ENCODE results near the gene GTPBP3. TPM values are rescaled to one million over a fixed set of nuclear protein-coding genes. Genes with fewer than 3 reads are reported as not detected.

Gene GTPBP3
- total and polyA plus RNA-seq, 8 donors, result 11.2 to 93.9 (median 20.3) TPM

DNA sequence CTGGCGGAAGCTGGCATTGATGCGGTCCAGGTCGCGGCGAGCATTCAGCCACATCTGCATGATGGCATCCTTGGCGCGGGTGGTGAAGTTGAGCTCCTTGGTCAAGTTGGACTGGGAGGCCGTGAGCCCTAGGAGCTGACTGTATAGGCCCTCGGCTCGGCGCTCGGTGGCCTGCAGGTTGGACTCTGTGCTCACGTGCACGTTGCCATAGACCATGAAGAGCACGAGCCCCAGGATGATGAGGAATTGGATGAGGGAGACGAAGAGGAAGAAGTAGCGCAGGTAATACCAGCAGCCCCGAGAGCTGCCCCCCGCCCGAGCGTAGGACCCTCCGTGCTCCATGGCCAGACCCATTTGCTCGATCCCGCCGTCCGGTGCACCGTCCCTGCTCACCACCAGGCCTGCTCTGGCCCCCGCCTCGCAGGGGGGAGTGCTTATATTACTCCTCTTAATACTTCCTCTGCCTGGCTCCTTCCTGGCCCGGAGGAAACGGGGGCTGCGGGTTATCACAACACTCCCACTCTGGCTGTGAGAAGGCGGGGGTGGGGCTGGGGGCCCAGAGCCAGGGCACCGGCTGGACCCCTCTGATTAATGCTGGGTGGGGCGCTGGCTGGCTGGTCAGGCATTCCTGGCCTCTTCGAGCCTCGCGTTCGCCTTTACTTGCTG is 39.7 kb downstream of the GTPBP3 start, which contains the start of gene PLVAP:
TSS of gene PLVAP (minus strand) at position 408 of the 666 bp plus-strand sequence. CDS start at position 354, 54 bp downstream.
- peak in 1 of 2 donors; percentile 70 for DNase-seq
- TF ChIP-seq POLR2AphosphoS5 (IDR thresholded peaks at IDR 0.05), result peak in 2 of 3 donors; percentile 48 to 57
- TF ChIP-seq POLR2A (IDR thresholded peaks at IDR 0.05), result no peak
- Histone ChIP-seq H3K4me1 (peaks cover 0 to 6% (median 3%) of the 10 kb centered on the region in 4 donors), H3K9me3 (no peaks in the 10 kb centered on the region), H3K27me3 (peaks cover 0 to 34% (median 5%) of the 10 kb centered on the region in 3 donors), H3K36me3 (no peaks in the 10 kb centered on the region), H3K4me3 (peak within 1 kb of the TSS; percentile 24 to 35 (median 28)), H3K27ac (peak within 1 kb of the TSS in 4 of 5 donors; percentile 1 to 58 (median 26))
- intact Hi-C loops (cut with DNase I; ENCODE audit: low total_unique reads), result no loop called here
- WGBS, 5 donors, result 37 to 48% (median 40%) methylated on average over 31 to 39 of the region's 39 CpGs

DNA sequence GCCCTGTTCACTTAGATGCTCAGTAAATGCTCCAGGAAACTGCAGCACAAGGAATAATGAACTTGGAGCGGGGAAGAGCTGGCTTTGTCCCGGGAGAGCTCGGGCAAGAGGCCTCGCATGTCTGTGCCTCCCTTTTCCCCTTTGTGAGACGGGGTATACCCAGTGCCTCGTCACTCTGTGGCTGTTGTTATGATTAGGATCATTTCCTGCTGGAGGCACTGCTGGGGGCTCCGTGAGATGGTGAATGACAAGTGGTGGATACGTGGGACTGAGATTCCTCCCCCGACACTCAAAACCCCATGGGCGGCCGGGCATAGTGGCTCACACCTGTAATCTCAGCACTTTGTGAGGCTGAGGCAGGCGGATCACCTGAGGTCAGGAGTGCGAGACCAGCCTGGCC is 40.9 kb downstream of the GTPBP3 start:
- WGBS, 5 donors, result 54 to 75% (median 67%) methylated on average over 11 to 13 of the region's 13 CpGs
- H3K9me3 ChIP-seq, result no peaks in the 10 kb centered on the region
- no peaks in the 10 kb centered on the region for H3K36me3 ChIP-seq
- peak overlapping the region in 3 of 5 donors; percentile 20 to 58 (median 31) for H3K27ac ChIP-seq
- DNase-seq, result no peak
- H3K4me3 ChIP-seq, result no peak overlapping the region
- H3K4me1 ChIP-seq, result peaks cover 0 to 18% (median 9%) of the 10 kb centered on the region in 4 donors
- intact Hi-C loops (cut with DNase I; ENCODE audit: low total_unique reads), result no loop called here
- TF ChIP-seq EP300 (IDR thresholded peaks at IDR 0.05) (no peak), POLR2A (IDR thresholded peaks at IDR 0.05) (no peak), POLR2AphosphoS5 (IDR thresholded peaks at IDR 0.05) (no peak)
- TF ChIP-seq, protein P1, sequence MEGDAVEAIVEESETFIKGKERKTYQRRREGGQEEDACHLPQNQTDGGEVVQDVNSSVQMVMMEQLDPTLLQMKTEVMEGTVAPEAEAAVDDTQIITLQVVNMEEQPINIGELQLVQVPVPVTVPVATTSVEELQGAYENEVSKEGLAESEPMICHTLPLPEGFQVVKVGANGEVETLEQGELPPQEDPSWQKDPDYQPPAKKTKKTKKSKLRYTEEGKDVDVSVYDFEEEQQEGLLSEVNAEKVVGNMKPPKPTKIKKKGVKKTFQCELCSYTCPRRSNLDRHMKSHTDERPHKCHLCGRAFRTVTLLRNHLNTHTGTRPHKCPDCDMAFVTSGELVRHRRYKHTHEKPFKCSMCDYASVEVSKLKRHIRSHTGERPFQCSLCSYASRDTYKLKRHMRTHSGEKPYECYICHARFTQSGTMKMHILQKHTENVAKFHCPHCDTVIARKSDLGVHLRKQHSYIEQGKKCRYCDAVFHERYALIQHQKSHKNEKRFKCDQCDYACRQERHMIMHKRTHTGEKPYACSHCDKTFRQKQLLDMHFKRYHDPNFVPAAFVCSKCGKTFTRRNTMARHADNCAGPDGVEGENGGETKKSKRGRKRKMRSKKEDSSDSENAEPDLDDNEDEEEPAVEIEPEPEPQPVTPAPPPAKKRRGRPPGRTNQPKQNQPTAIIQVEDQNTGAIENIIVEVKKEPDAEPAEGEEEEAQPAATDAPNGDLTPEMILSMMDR (IDR thresholded peaks at IDR 0.05), result no peak
- peaks cover 0 to 34% (median 5%) of the 10 kb centered on the region in 3 donors for H3K27me3 ChIP-seq

DNA sequence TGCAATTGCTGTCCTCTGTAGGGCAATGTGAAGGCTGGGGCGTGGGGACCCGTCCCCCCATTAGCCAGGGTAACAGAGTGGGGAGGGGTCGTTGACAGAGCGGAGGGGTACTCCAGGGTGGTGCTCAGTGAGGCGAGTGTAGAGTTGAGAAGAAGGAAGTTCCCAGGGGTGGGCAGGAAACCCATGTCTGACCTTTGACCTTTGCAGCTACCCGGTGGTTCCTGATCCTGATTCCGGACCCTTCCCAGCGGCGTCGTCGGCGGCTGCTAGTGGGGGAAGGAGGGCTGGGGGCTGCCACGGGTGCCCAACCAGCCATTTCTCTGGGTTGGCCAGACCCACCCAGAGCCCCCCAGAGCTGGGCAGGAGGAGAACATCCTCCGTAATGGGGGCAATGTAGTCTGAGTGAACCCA is 41.9 kb downstream of the GTPBP3 start:
- H3K4me1 ChIP-seq, result peaks cover 0 to 18% (median 9%) of the 10 kb centered on the region in 4 donors
- no peak overlapping the region for H3K4me3 ChIP-seq
- H3K36me3 ChIP-seq, result no peaks in the 10 kb centered on the region
- WGBS, 5 donors, result 38 to 45% (median 41%) methylated on average over 14 of the region's 14 CpGs
- H3K27ac ChIP-seq, result peak overlapping the region in 1 of 5 donors; percentile 25
- TF ChIP-seq POLR2AphosphoS5 (IDR thresholded peaks at IDR 0.05) (no peak), POLR2A (IDR thresholded peaks at IDR 0.05) (no peak), EP300 (IDR thresholded peaks at IDR 0.05) (no peak)
- TF ChIP-seq, protein P1 (IDR thresholded peaks at IDR 0.05), result no peak
- peak in 1 of 2 donors; percentile 72 for DNase-seq
- no peaks in the 10 kb centered on the region for H3K9me3 ChIP-seq
- H3K27me3 ChIP-seq, result peaks cover 0 to 34% (median 5%) of the 10 kb centered on the region in 3 donors
- intact Hi-C loops (cut with DNase I; ENCODE audit: low total_unique reads), result no loop called here

DNA sequence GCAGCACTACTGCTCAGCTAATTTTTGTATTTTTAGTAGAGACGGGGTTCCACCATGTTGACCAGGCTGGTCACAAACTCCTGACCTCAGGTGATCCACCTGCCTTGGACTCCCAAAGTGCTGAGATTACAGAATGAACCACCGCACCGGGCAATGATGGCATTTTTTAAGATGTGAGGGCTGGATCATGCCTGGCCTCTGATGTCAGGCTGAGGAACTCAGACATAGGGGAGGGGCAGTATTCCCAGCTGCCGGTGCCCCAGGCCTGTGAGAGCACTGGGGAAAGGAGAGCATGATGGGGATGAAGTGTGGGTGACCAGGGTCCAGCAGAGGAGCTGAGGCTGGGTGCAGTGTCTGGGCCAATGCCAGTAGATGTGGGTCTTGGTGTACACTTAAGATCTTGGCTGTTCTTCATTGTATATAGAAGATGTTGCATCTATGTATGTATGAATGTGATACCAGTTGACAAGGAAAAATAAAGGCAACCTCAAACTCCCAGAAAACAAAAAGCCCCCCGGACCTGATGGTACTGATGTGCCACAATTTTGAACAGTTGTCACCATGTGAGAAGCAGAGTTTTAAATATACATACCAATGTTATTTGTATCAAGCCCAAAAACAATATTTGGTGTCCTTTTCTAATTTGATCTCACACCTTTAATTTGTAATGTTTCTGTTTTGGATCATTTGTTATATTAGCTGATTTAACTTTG is 43.2 kb downstream of the GTPBP3 start:
- DNase-seq, result no peak
- H3K4me1 ChIP-seq, result peaks cover 0 to 18% (median 9%) of the 10 kb centered on the region in 4 donors
- no peak overlapping the region for H3K27ac ChIP-seq
- H3K4me3 ChIP-seq, result no peak overlapping the region
- WGBS, 5 donors, result 85 to 97% (median 96%) methylated on average over 5 of the region's 5 CpGs
- peaks cover 0 to 34% (median 5%) of the 10 kb centered on the region in 3 donors for H3K27me3 ChIP-seq
- no peaks in the 10 kb centered on the region for H3K9me3 ChIP-seq
- intact Hi-C loops (cut with DNase I; ENCODE audit: low total_unique reads), result no loop called here
- H3K36me3 ChIP-seq, result no peaks in the 10 kb centered on the region
- no peak for TF ChIP-seq EP300 (IDR thresholded peaks at IDR 0.05)
- TF ChIP-seq POLR2A (IDR thresholded peaks at IDR 0.05), result no peak
- TF ChIP-seq POLR2AphosphoS5 (IDR thresholded peaks at IDR 0.05), result no peak
- TF ChIP-seq, protein P1 (IDR thresholded peaks at IDR 0.05), result no peak
